DOHH2 (cell line): ENCODE data around the gene BLOC1S4.
"Not testable (repeated sequence)": the region's sequence is repeated elsewhere in the genome, so short reads cannot be mapped to it uniquely, and the experiment has no call there.

Experiments
- H3F3A ChIP-seq: fragments of 200-600 bp; sonication (generic), shearing (Covaris generic); 2 replicates; pipeline ENCODE4 v1.6.0; 2016; ENCODE audit warnings: antibody characterized with exemption, mild to moderate bottlenecking; ENCODE audit not compliant: control insufficient read depth, insufficient read depth
- H3K27ac ChIP-seq: fragments of 200-600 bp; sonication (generic); 2 replicates; pipeline ENCODE4 v1.5.1; 2014; ENCODE audit warnings: low read depth, mild to moderate bottlenecking, low read length, moderate library complexity
- H3K27me3 ChIP-seq: fragments of 200-600 bp; sonication (generic); 2 replicates; pipeline ENCODE4 v1.6.1; 2014; ENCODE audit warnings: mild to moderate bottlenecking, low read length, mixed read lengths; ENCODE audit not compliant: control insufficient read depth
- H3K36me3 ChIP-seq: fragments of 200-600 bp; sonication (generic); 2 replicates; pipeline ENCODE4 v1.6.1; 2014; ENCODE audit warnings: mild to moderate bottlenecking, low read length, moderate library complexity, mixed read lengths; ENCODE audit not compliant: control insufficient read depth
- H3K4me1 ChIP-seq: fragments of 200-600 bp; sonication (generic); 2 replicates; pipeline ENCODE4 v1.6.1; 2014; ENCODE audit warnings: mild to moderate bottlenecking, low read length, mixed read lengths; ENCODE audit not compliant: control insufficient read depth
- H3K4me2 ChIP-seq: fragments of 200-600 bp; sonication (generic); 2 replicates; pipeline ENCODE4 v1.6.0; 2014; ENCODE audit warnings: mild to moderate bottlenecking, low read length, moderate library complexity
- H3K4me3 ChIP-seq: fragments of 200-600 bp; sonication (generic); 2 replicates; pipeline ENCODE4 v1.5.1; 2014; ENCODE audit warnings: mild to moderate bottlenecking, low read length, mixed read lengths
- H3K79me2 ChIP-seq: fragments of 200-600 bp; sonication (generic); 2 replicates; pipeline ENCODE4 v1.6.1; 2014; ENCODE audit warnings: mild to moderate bottlenecking, low read length, mixed read lengths; ENCODE audit not compliant: control insufficient read depth
- H3K9me2 ChIP-seq: fragments of 200-600 bp; sonication (generic); replicated peaks from 2 replicates; pipeline ENCODE4 v1.6.1; 2014; ENCODE audit warnings: mild to moderate bottlenecking, low read length, mixed read lengths; ENCODE audit not compliant: control insufficient read depth
- H3K9me3 ChIP-seq: fragments of 200-600 bp; sonication (generic); 2 replicates; pipeline ENCODE4 v1.6.1; 2014; ENCODE audit warnings: antibody characterized with exemption, low read length, mixed read lengths; ENCODE audit not compliant: control insufficient read depth, insufficient read depth
- H4K20me1 ChIP-seq: fragments of 200-600 bp; sonication (generic); 2 replicates; pipeline ENCODE4 v1.6.0; 2014; ENCODE audit warnings: low read depth, mild to moderate bottlenecking, antibody characterized with exemption, low read length, moderate library complexity; ENCODE audit not compliant: control insufficient read depth, insufficient read depth
- EZH2phosphoT487 ChIP-seq: fragments of 200-600 bp; sonication (generic); IDR thresholded peaks from 2 replicates; pipeline ENCODE4 v1.6.1; 2017; ENCODE audit warnings: borderline replicate concordance, mild to moderate bottlenecking, antibody characterized with exemption, low read length, moderate library complexity, mixed read lengths
- TF ChIP-seq, protein P1 (sequence below): fragments of 200-600 bp; sonication (generic); IDR thresholded peaks from one replicate; pipeline ENCODE4 v1.5.1; 2014; ENCODE audit warnings: antibody characterized with exemption, mild to moderate bottlenecking, low read depth, low read length; ENCODE audit not compliant: poor library complexity, severe bottlenecking

BLOC1S4 gene

DNA sequence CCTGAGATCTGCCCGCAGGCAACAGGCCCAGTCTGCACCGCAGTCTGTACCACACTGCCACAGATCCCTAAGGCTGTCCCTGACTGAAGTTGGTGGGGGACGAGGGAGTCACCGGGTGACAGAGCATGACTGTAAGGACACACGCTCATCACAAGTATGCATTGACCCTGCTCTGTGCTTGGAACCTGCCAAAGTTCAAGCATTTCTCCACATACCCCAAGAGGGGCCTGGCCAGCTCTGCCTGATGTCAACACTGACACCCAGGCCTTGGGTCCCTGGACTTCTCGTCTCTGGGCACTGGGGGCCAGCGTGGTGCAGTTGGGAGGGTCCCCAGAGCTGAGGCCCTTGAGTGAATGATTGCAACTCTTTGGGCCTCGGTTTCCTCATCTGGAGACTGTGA is 7.9 kb downstream of the BLOC1S4 start:
- H3K79me2 ChIP-seq = no peaks in the 10 kb centered on the region
- H3K36me3 ChIP-seq = no peaks in the 10 kb centered on the region
- peaks cover 7% of the 10 kb centered on the region; the same call in 1 of the 2 replicates for H3K9me3 ChIP-seq
- no peak overlapping the region for H3K4me2 ChIP-seq
- no peaks in the 10 kb centered on the region for H3K9me2 ChIP-seq
- no peaks in the 10 kb centered on the region for H4K20me1 ChIP-seq
- TF ChIP-seq, protein P1, sequence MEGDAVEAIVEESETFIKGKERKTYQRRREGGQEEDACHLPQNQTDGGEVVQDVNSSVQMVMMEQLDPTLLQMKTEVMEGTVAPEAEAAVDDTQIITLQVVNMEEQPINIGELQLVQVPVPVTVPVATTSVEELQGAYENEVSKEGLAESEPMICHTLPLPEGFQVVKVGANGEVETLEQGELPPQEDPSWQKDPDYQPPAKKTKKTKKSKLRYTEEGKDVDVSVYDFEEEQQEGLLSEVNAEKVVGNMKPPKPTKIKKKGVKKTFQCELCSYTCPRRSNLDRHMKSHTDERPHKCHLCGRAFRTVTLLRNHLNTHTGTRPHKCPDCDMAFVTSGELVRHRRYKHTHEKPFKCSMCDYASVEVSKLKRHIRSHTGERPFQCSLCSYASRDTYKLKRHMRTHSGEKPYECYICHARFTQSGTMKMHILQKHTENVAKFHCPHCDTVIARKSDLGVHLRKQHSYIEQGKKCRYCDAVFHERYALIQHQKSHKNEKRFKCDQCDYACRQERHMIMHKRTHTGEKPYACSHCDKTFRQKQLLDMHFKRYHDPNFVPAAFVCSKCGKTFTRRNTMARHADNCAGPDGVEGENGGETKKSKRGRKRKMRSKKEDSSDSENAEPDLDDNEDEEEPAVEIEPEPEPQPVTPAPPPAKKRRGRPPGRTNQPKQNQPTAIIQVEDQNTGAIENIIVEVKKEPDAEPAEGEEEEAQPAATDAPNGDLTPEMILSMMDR = no peak
- no peak for TF ChIP-seq EZH2phosphoT487
- no peaks in the 10 kb centered on the region for H3K27me3 ChIP-seq
- no peak overlapping the region for H3K4me3 ChIP-seq
- H3K4me1 ChIP-seq = peaks cover 14% of the 10 kb centered on the region
- no peak overlapping the region for H3K27ac ChIP-seq
- H3F3A ChIP-seq = no peaks in the 10 kb centered on the region

DNA sequence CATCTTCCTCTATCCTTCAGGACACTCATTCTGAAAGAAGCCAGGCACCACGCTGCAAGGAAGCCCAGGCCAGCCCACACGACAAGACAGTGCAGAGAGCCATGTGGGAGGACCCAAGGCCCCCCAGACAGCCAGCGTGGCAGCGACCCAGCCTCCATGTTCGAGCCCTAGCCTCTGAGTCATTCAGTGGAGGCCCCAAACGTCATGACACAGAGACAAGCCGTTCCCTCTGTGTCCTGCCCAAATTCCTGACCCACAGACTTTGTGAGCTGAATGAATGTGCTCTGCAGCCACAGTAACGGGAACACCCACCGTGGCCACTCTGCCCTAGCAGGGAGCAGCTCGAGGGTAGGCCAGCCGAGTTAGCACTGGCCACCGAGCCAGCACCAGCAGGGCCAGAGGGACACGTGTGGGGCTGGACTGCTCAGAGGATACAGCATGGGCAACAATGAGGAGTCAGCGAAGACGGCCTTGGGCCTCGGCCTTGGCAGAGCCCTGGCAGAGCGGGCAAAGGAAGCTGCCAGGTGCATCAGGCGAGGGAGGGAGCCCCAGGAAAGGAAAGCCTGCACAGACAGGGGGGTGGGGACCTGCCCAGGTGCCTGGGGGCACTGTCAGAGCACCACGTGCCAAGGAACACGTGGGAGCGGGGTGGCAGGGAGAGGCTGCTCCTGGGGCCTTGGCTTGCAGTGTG is 8.6 kb downstream of the BLOC1S4 start:
- no peak overlapping the region for H3K27ac ChIP-seq

DNA sequence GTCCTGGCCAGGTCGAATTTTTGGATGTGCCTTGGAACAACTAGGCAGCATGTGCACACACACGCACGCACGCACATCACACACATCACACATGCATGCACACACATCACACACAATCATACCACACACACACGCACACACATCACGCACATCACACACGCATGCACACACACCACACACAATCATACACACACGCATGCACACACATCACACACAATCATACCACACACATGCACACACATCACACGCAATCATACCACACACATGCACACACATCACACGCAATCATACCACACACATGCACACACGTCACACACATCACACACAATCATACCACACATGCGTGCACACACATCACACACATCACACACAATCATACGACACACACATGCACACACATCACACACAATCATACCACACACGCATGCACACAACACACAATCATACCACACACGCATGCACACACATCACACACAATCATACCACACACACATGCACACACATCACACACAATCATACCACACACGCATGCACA is 9.5 kb downstream of the BLOC1S4 start:
- H3K9me3 ChIP-seq, H3K27me3 ChIP-seq, H3K4me2 ChIP-seq, H3K79me2 ChIP-seq, H3K4me1 ChIP-seq, H4K20me1 ChIP-seq, H3K36me3 ChIP-seq, H3K9me2 ChIP-seq, H3K4me3 ChIP-seq, H3F3A ChIP-seq, H3K27ac ChIP-seq: not testable (repeated sequence)

More for the DNA sequence above, 8.6 kb downstream of the BLOC1S4 start:
- Histone ChIP-seq H4K20me1 (no peaks in the 10 kb centered on the region), H3K27me3 (no peaks in the 10 kb centered on the region), H3K4me1 (peaks cover 13% of the 10 kb centered on the region), H3K4me3 (no peak overlapping the region), H3K79me2 (no peaks in the 10 kb centered on the region), H3K9me3 (peaks cover 7% of the 10 kb centered on the region; the same call in 1 of the 2 replicates), H3F3A (no peaks in the 10 kb centered on the region), H3K9me2 (no peaks in the 10 kb centered on the region), H3K4me2 (no peak overlapping the region), H3K36me3 (no peaks in the 10 kb centered on the region)
- TF ChIP-seq, protein P1 = no peak
- no peak for TF ChIP-seq EZH2phosphoT487

DNA sequence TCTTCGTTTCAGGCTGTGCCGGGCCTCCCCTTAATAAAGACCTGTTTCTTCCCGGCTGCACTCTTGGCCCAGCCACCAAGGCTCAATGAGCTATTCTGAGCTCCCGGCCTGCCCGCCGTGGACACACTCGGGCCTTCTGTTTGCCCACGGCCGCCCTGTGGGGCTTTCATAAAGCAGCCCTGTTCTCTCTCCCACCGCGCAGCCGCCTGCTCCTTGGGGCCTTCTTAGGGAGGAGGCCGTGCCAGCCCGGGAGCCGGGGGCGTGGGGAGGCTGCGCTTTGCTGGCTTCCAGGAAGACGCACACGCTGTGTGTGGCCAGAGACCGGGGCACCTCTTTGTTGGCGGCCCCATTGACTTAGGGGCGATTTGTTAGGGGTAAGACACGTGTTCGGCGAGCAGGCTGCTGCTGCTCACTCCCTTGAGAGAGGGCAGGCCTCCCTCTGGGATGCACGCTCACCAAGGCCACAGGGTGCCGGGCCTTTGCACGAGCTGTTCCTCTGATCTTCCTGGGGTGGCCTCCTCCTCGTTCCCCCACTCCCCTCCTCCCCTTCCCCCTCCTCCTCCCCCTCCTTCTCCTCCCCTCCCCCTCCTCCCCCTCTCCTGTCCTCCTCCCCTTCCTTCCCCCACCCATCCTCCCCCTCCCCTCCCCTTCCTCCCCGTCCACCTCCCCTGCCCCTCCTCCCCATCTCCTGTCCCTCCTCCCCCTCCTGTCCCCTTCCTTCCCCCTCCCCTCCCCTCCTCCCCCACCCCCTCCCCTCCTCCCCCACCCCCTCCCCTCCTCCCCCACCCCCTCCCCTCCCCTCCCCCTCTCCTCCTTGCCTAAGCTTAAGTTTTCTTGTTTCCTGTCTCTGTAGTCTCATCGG is 11.3 kb downstream of the BLOC1S4 start:
- Histone ChIP-seq H3F3A (no peaks in the 10 kb centered on the region), H3K27me3 (no peaks in the 10 kb centered on the region), H3K4me3 (no peak overlapping the region), H3K9me3 (peaks cover 7% of the 10 kb centered on the region; the same call in 1 of the 2 replicates), H3K4me2 (no peak overlapping the region), H3K79me2 (no peaks in the 10 kb centered on the region), H4K20me1 (no peaks in the 10 kb centered on the region), H3K4me1 (no peaks in the 10 kb centered on the region), H3K27ac (no peak overlapping the region), H3K36me3 (no peaks in the 10 kb centered on the region), H3K9me2 (no peaks in the 10 kb centered on the region)
- TF ChIP-seq EZH2phosphoT487 = no peak
- TF ChIP-seq, protein P1 = no peak
